Measurements from ENCODE around the gene MARCHF11. TPM values are rescaled to one million over a fixed set of nuclear protein-coding genes. Genes with fewer than 3 reads are reported as not detected.

The MARCHF11 gene
- total RNA-seq, 2 experiments from 2014 or later = not detected

DNA sequence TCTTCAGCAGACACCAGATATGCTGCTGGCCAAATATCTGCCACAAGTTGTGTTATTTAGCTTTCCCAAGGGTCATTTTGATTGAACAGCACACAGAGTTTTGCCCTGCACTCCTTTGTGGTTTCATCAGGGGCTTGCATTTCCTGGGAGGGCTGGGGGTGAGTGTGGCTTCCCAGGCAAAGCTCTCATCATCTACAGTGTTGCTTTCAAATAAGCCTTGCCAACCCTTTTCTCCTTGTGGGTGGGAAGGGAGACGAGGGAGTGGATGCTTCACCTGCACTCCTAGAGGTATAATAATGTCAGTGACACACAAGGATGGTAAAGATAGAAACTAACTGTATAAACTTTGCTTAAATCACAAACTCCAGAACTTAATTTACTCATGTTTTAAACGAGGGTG is 107.0 kb downstream of the MARCHF11 start:
- H3K27ac ChIP-seq (ENCODE audit: low read depth in 1 of 2, low read length in 2 of 2) = no peak overlapping the region
- peaks cover 2% of the 10 kb centered on the region for H3K9me3 Mint-ChIP-seq
- H3K27me3 ChIP-seq (ENCODE audit: control insufficient read depth in 1 of 2, insufficient read depth in 2 of 2, low read length in 2 of 2) = no peaks in the 10 kb centered on the region
- ATAC-seq (ENCODE audit: poor library complexity) = no peak
- no peak for DNase-seq
- H3K36me3 ChIP-seq (ENCODE audit: insufficient read depth, low read length) = no peaks in the 10 kb centered on the region
- H3K27ac Mint-ChIP-seq = no peak overlapping the region
- no peaks in the 10 kb centered on the region for H3K27me3 Mint-ChIP-seq
- no peaks in the 10 kb centered on the region for H3K4me1 ChIP-seq (ENCODE audit: insufficient read depth, low read length)
- no peak overlapping the region for H3K4me3 Mint-ChIP-seq
- no peaks in the 10 kb centered on the region for H3K4me1 Mint-ChIP-seq (ENCODE audit: low read depth)
- TF ChIP-seq, protein P1, sequence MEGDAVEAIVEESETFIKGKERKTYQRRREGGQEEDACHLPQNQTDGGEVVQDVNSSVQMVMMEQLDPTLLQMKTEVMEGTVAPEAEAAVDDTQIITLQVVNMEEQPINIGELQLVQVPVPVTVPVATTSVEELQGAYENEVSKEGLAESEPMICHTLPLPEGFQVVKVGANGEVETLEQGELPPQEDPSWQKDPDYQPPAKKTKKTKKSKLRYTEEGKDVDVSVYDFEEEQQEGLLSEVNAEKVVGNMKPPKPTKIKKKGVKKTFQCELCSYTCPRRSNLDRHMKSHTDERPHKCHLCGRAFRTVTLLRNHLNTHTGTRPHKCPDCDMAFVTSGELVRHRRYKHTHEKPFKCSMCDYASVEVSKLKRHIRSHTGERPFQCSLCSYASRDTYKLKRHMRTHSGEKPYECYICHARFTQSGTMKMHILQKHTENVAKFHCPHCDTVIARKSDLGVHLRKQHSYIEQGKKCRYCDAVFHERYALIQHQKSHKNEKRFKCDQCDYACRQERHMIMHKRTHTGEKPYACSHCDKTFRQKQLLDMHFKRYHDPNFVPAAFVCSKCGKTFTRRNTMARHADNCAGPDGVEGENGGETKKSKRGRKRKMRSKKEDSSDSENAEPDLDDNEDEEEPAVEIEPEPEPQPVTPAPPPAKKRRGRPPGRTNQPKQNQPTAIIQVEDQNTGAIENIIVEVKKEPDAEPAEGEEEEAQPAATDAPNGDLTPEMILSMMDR (IDR thresholded peaks at IDR 0.05) = no peak
- ChIA-PET CTCF (no interaction called here), POLR2A (no interaction called here)
- intact Hi-C loops (cut with DNase I, micrococcal nuclease) = no loop called here
- H3K36me3 Mint-ChIP-seq (ENCODE audit: low read depth) = no peaks in the 10 kb centered on the region
- peaks cover 0 to 3% of the 10 kb centered on the region in 2 experiments for H3K9me3 ChIP-seq (ENCODE audit: control insufficient read depth in 1 of 2, insufficient read depth in 1 of 2, low read length in 2 of 2)
- no peak overlapping the region for H3K4me3 ChIP-seq (ENCODE audit: low read length)

DNA sequence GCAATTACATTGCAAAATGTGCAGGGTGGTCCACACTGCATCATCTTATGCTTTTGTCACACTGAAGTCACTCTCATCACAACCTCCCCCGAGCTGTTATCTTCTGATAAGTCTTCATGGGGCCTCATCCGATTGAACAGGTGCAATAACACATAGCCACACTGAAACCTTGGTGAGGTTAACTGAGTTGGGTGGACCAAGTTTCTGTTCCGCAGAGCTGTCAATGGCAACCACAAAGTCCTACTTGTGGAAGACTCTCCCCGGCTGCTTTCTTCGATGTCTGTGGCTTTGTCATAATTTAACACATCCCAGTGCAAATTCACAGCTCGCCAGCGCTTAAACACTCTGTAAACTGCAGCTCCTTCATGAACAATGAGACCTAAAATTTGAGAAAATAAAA is 112.2 kb downstream of the MARCHF11 start:
- CTCF ChIA-PET = no interaction called here

DNA sequence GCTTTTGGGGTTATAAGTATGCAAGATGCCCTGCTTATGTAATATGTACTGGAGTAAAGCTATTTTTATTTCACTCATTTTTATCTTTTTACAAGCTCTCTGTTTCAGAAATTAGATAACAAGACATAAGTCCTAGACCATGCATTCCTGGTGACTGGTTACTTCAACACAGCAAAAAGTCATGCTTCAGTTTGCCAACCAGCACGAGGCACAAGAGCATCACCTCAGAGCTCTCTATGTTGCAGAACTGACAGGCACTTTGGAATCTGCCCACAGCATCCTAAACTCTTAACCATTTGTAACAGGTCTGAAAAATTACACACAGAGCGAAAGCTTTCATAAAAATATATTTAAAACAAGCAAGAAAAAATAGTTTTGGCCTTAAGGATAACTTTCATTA is 112.8 kb downstream of the MARCHF11 start:
- intact Hi-C loops (cut with DNase I, micrococcal nuclease) = no loop called here
- no peaks in the 10 kb centered on the region for H3K4me1 Mint-ChIP-seq (ENCODE audit: low read depth)
- ChIA-PET CTCF (no interaction called here), POLR2A (no interaction called here)
- no peaks in the 10 kb centered on the region for H3K36me3 ChIP-seq (ENCODE audit: insufficient read depth, low read length)
- H3K4me3 ChIP-seq (ENCODE audit: low read length) = no peak overlapping the region
- H3K27ac ChIP-seq (ENCODE audit: low read depth in 1 of 2, low read length in 2 of 2) = no peak overlapping the region
- TF ChIP-seq, protein P1 (IDR thresholded peaks at IDR 0.05) = no peak
- ATAC-seq (ENCODE audit: poor library complexity) (no peak), DNase-seq (no peak)
- H3K9me3 ChIP-seq (ENCODE audit: control insufficient read depth in 1 of 2, insufficient read depth in 1 of 2, low read length in 2 of 2) = no peaks in the 10 kb centered on the region
- H3K27me3 Mint-ChIP-seq = no peaks in the 10 kb centered on the region
- H3K4me1 ChIP-seq (ENCODE audit: insufficient read depth, low read length) = no peaks in the 10 kb centered on the region
- H3K4me3 Mint-ChIP-seq = no peak overlapping the region
- peaks cover 2% of the 10 kb centered on the region for H3K9me3 Mint-ChIP-seq
- no peak overlapping the region for H3K27ac Mint-ChIP-seq
- no peaks in the 10 kb centered on the region for H3K27me3 ChIP-seq (ENCODE audit: control insufficient read depth in 1 of 2, insufficient read depth in 2 of 2, low read length in 2 of 2)
- H3K36me3 Mint-ChIP-seq (ENCODE audit: low read depth) = no peaks in the 10 kb centered on the region

More for the DNA sequence above, 112.2 kb downstream of the MARCHF11 start:
- Mint-ChIP-seq H3K27me3 (no peaks in the 10 kb centered on the region), H3K36me3 (ENCODE audit: low read depth) (no peaks in the 10 kb centered on the region), H3K4me1 (ENCODE audit: low read depth) (no peaks in the 10 kb centered on the region), H3K4me3 (no peak overlapping the region), H3K9me3 (peaks cover 2% of the 10 kb centered on the region), H3K27ac (no peak overlapping the region)
- intact Hi-C loops (cut with DNase I, micrococcal nuclease) = no loop called here
- H3K27me3 ChIP-seq (ENCODE audit: control insufficient read depth in 1 of 2, insufficient read depth in 2 of 2, low read length in 2 of 2) = no peaks in the 10 kb centered on the region
- no peaks in the 10 kb centered on the region for H3K36me3 ChIP-seq (ENCODE audit: insufficient read depth, low read length)
- H3K4me3 ChIP-seq (ENCODE audit: low read length) = no peak overlapping the region
- no peaks in the 10 kb centered on the region for H3K4me1 ChIP-seq (ENCODE audit: insufficient read depth, low read length)
- TF ChIP-seq, protein P1 (IDR thresholded peaks at IDR 0.05) = no peak
- no peak overlapping the region for H3K27ac ChIP-seq (ENCODE audit: low read depth in 1 of 2, low read length in 2 of 2)
- no peaks in the 10 kb centered on the region for H3K9me3 ChIP-seq (ENCODE audit: control insufficient read depth in 1 of 2, insufficient read depth in 1 of 2, low read length in 2 of 2)
- ATAC-seq (ENCODE audit: poor library complexity) = no peak
- POLR2A ChIA-PET = no interaction called here
- DNase-seq = no peak

All from CD4-positive, alpha-beta T cell (primary cell).